ENCODE results near the gene SMIM34. TPM values are rescaled to one million over a fixed set of nuclear protein-coding genes. Genes with fewer than 3 reads are reported as not detected.

The SMIM34 gene
- polyA plus RNA-seq, 1 donor from 2014 or later = not detected

GRCh38 chr21:34372321-34372720, 51.4 kb downstream of the SMIM34 start:
- Histone ChIP-seq H3K27me3 (ENCODE audit: insufficient read depth, low read depth, low read length) (no peaks in the 10 kb centered on the region), H2AFZ (ENCODE audit: low read depth, low read length) (no peak overlapping the region), H3K9ac (ENCODE audit: low read length) (no peak overlapping the region), H3K27ac (ENCODE audit: low read length) (no peak overlapping the region), H3K79me2 (replicated peaks; ENCODE audit: insufficient read depth, low read length) (no peaks in the 10 kb centered on the region), H3K4me2 (ENCODE audit: low read length) (no peak overlapping the region), H4K20me1 (ENCODE audit: insufficient read depth) (no peaks in the 10 kb centered on the region), H3K36me3 (ENCODE audit: insufficient read depth, low read length) (no peaks in the 10 kb centered on the region), H3K9me3 (ENCODE audit: low read length) (no peaks in the 10 kb centered on the region), H3K4me3 (ENCODE audit: low read length) (no peak overlapping the region), H3K9me2 (ENCODE audit: insufficient read depth, low read length) (no peaks in the 10 kb centered on the region), H3F3A (ENCODE audit: insufficient read depth, low read length, poor library complexity, severe bottlenecking) (no peaks in the 10 kb centered on the region)
- no peak for TF ChIP-seq EZH2 (IDR thresholded peaks at IDR 0.05; ENCODE audit: borderline replicate concordance, insufficient read depth, low read length, poor library complexity, severe bottlenecking)
- TF ChIP-seq SMC3 (conservative IDR thresholded peaks at IDR 0.05; ENCODE audit: poor library complexity) = no peak
- TF ChIP-seq EP300 (conservative IDR thresholded peaks at IDR 0.05; ENCODE audit: poor library complexity, severe bottlenecking) = no peak
- no peak for TF ChIP-seq RAD21 (conservative IDR thresholded peaks at IDR 0.05)

DNA sequence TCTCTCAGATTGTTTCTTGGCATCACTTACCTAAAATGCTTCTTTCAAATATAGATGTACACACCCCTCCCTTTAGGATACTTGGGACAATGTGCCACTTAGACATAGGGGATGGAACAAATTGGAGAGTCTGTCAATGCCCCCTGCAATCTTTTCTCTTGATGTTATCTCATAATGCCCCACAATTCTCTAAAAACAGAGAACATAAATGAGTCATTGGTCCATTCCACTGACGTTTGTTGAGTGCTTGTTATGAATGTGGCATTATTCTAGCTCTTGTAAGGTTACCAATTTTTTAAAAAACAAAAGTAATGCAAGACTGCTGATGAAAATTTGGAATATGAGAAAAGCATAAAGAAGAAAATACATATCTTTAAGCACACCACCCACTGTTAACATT, 54.0 kb downstream of the SMIM34 start:
- Histone ChIP-seq H3K9ac (ENCODE audit: low read length) (no peak overlapping the region), H3K4me2 (ENCODE audit: low read length) (no peak overlapping the region), H3K27me3 (ENCODE audit: insufficient read depth, low read depth, low read length) (no peaks in the 10 kb centered on the region), H3K27ac (ENCODE audit: low read length) (no peak overlapping the region), H3K4me3 (ENCODE audit: low read length) (no peak overlapping the region), H2AFZ (ENCODE audit: low read depth, low read length) (no peak overlapping the region), H3K79me2 (replicated peaks; ENCODE audit: insufficient read depth, low read length) (no peaks in the 10 kb centered on the region), H3K9me3 (ENCODE audit: low read length) (no peaks in the 10 kb centered on the region), H3F3A (ENCODE audit: insufficient read depth, low read length, poor library complexity, severe bottlenecking) (no peaks in the 10 kb centered on the region), H3K9me2 (ENCODE audit: insufficient read depth, low read length) (no peaks in the 10 kb centered on the region), H3K36me3 (ENCODE audit: insufficient read depth, low read length) (no peaks in the 10 kb centered on the region), H4K20me1 (ENCODE audit: insufficient read depth) (no peaks in the 10 kb centered on the region)
- TF ChIP-seq POLR2AphosphoS5 (IDR thresholded peaks at IDR 0.05) = no peak

Small RNAs within 50 kb of the gene (small RNA-seq; reads per million reads assigned to genes)
- 0 reads per million in 3 experiments for gene RF00614

Other genes starting within 250 kb of the SMIM34 start
- gene KCNE2, start 59.9 kb downstream of the SMIM34 start, polyA plus RNA-seq = 0.25 and 0.30 TPM in 2 replicates
- gene SMIM11, start 48.4 kb downstream of the SMIM34 start, polyA plus RNA-seq = 43.2 and 100 TPM in 2 replicates
- gene KCNE1, start 88.3 kb upstream of the SMIM34 start, polyA plus RNA-seq = 0.12 TPM in 1 of 2 replicates, not detected in the other
- 43.3 and 46.0 TPM in 2 replicates for gene RCAN1, start 191.2 kb upstream of the SMIM34 start, polyA plus RNA-seq
- gene CLIC6, start 245.0 kb upstream of the SMIM34 start, polyA plus RNA-seq = 0.16 and 0.32 TPM in 2 replicates